HG03280 (cell line): ENCODE measurements around the gene RFC3.

ENCODE experiments used
- ATAC-seq: cut with Tn5 transposase; IDR thresholded peaks from one replicate; pipeline ENCODE4 v1.9.1; 2021; ENCODE audit warnings: mild to moderate bottlenecking, moderate library complexity; ENCODE audit not compliant: unreplicated experiment

The RFC3 gene

GRCh38 chr13:33863188-33863789 lies 45.3 kb downstream of the RFC3 start:
- no peak for ATAC-seq

GRCh38 chr13:33865945-33866344 lies 48.0 kb downstream of the RFC3 start:
- no peak for ATAC-seq

GRCh38 chr13:33867472-33867871 lies 49.5 kb downstream of the RFC3 start:
- ATAC-seq: no peak

- no peak for ATAC-seq
Measured at GRCh38 chr13:33868343-33868994, 50.5 kb downstream of the RFC3 start.

GRCh38 chr13:33869005-33869404 lies 51.1 kb downstream of the RFC3 start:
- ATAC-seq: no peak

- no peak for ATAC-seq
Measured at GRCh38 chr13:33870046-33870668, 52.2 kb downstream of the RFC3 start.

GRCh38 chr13:33871207-33872004 lies 53.5 kb downstream of the RFC3 start:
- ATAC-seq: no peak

- ATAC-seq: no peak
Measured at GRCh38 chr13:33872005-33872351, 54.0 kb downstream of the RFC3 start.

- ATAC-seq: no peak
Measured at GRCh38 chr13:33873251-33873908, 55.4 kb downstream of the RFC3 start.

GRCh38 chr13:33874871-33875270 lies 56.9 kb downstream of the RFC3 start:
- ATAC-seq: no peak

GRCh38 chr13:33875618-33876401 lies 57.9 kb downstream of the RFC3 start:
- no peak for ATAC-seq

GRCh38 chr13:33876716-33877394 lies 58.9 kb downstream of the RFC3 start:
- no peak for ATAC-seq

- no peak for ATAC-seq
Measured at GRCh38 chr13:33879118-33879517, 61.2 kb downstream of the RFC3 start.

- ATAC-seq: no peak
Measured at GRCh38 chr13:33882804-33883203, 64.9 kb downstream of the RFC3 start.

- ATAC-seq: no peak
Measured at GRCh38 chr13:33884531-33885220, 66.7 kb downstream of the RFC3 start.
